NCI-H1092 (cell line): ENCODE results near the gene SERTAD1.

Experiments
- DNase-seq: peaks from one replicate; lab custom pipeline; 2025; lab: John Stamatoyannopoulos, UW

The SERTAD1 gene

GRCh38 chr19:40376286-40376862 lies 49.4 kb downstream of the SERTAD1 start:
- no peak for DNase-seq

- no peak for DNase-seq
Observed at GRCh38 chr19:40374084-40374483, 51.7 kb downstream of the SERTAD1 start.

- no peak for DNase-seq
Observed at GRCh38 chr19:40371802-40372122, 54.0 kb downstream of the SERTAD1 start.
